GM12801 (cell line): ENCODE results near the gene PLD1.

Experiments
- TF ChIP-seq, protein P1 (sequence below): IDR thresholded peaks from one replicate; pipeline ENCODE4 v1.5.1; 2011; ENCODE audit warnings: control low read depth; ENCODE audit not compliant: insufficient read length; ENCODE audit errors: extremely low read depth

PLD1 gene

GRCh38 chr3:171704002-171704401 lies 106.3 kb downstream of the PLD1 start:
- TF ChIP-seq, protein P1, sequence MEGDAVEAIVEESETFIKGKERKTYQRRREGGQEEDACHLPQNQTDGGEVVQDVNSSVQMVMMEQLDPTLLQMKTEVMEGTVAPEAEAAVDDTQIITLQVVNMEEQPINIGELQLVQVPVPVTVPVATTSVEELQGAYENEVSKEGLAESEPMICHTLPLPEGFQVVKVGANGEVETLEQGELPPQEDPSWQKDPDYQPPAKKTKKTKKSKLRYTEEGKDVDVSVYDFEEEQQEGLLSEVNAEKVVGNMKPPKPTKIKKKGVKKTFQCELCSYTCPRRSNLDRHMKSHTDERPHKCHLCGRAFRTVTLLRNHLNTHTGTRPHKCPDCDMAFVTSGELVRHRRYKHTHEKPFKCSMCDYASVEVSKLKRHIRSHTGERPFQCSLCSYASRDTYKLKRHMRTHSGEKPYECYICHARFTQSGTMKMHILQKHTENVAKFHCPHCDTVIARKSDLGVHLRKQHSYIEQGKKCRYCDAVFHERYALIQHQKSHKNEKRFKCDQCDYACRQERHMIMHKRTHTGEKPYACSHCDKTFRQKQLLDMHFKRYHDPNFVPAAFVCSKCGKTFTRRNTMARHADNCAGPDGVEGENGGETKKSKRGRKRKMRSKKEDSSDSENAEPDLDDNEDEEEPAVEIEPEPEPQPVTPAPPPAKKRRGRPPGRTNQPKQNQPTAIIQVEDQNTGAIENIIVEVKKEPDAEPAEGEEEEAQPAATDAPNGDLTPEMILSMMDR: no peak

GRCh38 chr3:171703144-171703543 lies 107.1 kb downstream of the PLD1 start:
- TF ChIP-seq, protein P1: no peak

- TF ChIP-seq, protein P1: no peak
Observed at GRCh38 chr3:171700653-171701052, 109.6 kb downstream of the PLD1 start.

- TF ChIP-seq, protein P1: no peak
Observed at GRCh38 chr3:171700157-171700556, 110.1 kb downstream of the PLD1 start.

DNA sequence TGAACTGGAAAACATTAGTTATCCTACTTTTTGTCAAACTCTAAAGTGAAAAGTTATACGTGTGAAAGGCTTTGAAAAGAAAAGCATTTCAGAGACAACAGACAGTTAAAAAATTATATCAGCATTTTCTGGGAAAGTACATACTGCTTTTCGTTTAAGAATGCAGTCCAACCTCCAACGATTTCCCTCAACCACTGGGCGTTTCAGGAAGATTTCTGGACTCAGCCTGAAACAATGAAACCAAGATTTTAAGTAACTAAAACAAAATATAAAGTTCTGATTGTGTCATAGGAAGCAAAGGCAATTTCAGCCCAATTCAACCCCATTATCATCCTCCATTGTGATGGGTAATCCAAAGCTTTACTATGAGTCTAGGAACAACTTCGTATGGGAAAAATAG lies 110.7 kb downstream of the PLD1 start:
- TF ChIP-seq, protein P1: no peak

GRCh38 chr3:171696805-171697204 lies 113.5 kb downstream of the PLD1 start:
- TF ChIP-seq, protein P1: no peak

- TF ChIP-seq, protein P1: no peak
Observed at GRCh38 chr3:171695426-171695825, 114.9 kb downstream of the PLD1 start.

DNA sequence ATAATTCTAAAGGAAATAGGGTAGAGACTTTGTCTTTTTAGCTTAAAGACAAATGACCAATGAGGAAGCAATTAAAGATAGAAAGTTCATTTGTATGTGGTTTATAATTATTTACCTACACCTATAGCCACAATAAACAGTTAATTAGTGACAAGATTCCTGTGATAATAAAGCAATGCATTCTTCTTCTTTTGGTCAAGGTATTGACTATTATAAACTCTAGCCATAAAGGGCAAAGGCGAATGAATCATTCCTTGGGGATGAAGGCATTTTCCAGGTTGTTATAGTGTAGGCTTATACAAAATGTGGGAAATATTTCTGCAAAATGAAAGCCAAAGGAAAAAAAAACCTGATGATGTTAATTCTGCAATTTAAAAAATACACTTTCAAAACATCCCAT lies 115.4 kb downstream of the PLD1 start:
- TF ChIP-seq, protein P1: no peak
